GM10266 (cell line): Measurements from ENCODE around the gene CPSF2.

Experiments
- DNase-seq: peaks from one replicate; pipeline ENCODE4 v3.0.0; 2012; ENCODE audit errors: extremely low spot score
- TF ChIP-seq, protein P1 (sequence below): IDR thresholded peaks from 2 replicates; pipeline ENCODE4 v1.5.1; 2012; ENCODE audit warnings: mild to moderate bottlenecking, low read depth; ENCODE audit not compliant: control insufficient read depth, insufficient read depth; ENCODE audit errors: missing control alignments

Gene CPSF2

DNA sequence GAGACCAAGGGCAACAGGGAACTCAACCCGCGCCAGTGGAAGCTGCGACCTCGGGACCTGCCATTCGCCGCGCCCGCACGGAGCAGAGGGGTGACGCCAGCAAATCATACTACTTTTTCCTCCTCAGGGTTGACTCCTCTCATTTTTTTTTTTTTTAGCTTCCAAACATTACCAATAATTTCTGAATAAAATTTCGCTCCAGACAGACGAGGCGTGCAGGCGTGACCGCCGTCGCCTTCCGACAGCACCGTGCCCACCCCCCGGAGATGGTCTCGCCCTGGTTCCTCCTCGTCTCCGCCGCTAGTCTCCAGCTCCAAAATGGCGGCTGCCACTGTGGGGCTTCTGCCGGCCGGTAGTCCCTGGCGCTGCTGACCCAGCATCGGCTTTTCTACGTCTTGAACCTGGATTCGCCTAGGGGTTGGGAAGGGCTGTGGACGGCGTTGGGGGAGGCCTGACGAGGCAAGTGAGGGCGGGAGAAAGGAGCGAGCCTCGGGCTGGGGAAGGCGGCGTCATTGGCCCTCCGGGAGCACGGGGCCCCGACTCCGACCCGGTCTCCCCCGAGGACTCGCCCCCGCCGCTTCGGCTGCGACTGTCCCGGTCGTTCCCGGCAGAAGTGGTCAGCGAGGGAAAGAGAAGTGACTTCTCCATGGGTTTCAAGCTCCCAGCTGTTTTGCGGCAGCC is at the start of gene CPSF2, which contains the start of gene NDUFB1:
CPSF2 (plus strand) TSS at position 300 of the 681 bp plus-strand sequence. CDS start 9,016 bp downstream, outside the sequence.
NDUFB1 (minus strand) TSS at position 37 of the 681 bp plus-strand sequence. CDS start 4,069 bp downstream, outside the sequence.
- TF ChIP-seq, protein P1, sequence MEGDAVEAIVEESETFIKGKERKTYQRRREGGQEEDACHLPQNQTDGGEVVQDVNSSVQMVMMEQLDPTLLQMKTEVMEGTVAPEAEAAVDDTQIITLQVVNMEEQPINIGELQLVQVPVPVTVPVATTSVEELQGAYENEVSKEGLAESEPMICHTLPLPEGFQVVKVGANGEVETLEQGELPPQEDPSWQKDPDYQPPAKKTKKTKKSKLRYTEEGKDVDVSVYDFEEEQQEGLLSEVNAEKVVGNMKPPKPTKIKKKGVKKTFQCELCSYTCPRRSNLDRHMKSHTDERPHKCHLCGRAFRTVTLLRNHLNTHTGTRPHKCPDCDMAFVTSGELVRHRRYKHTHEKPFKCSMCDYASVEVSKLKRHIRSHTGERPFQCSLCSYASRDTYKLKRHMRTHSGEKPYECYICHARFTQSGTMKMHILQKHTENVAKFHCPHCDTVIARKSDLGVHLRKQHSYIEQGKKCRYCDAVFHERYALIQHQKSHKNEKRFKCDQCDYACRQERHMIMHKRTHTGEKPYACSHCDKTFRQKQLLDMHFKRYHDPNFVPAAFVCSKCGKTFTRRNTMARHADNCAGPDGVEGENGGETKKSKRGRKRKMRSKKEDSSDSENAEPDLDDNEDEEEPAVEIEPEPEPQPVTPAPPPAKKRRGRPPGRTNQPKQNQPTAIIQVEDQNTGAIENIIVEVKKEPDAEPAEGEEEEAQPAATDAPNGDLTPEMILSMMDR: no peak
- peak; percentile 85 for DNase-seq

- DNase-seq: no peak
- TF ChIP-seq, protein P1: no peak
Observed at GRCh38 chr14:92074555-92074954, 47.2 kb upstream of the CPSF2 start.

GRCh38 chr14:92088494-92088893 is 33.3 kb upstream of the CPSF2 start:
- DNase-seq: no peak
- TF ChIP-seq, protein P1: no peak

GRCh38 chr14:92093320-92093719 is 28.4 kb upstream of the CPSF2 start:
- no peak for DNase-seq
- TF ChIP-seq, protein P1: peak; percentile 33

DNA sequence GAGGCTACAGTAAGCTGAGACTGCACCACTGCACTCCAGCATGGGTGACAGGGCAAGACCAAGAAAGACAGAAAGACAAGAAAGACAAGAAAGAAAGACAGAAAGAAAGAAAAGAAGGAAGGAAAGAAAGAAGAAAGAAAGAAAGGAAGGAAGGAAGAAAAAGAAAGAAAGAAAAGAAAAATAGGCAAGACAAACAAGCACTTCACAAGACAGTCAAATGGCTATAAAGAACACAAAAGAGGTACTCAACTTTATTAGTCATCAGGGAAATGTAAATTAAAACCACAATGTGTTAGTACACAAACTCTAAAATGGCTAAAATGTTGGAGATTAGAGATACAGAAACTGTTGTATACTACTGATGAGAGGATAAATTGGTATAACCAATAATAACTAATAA is 22.0 kb upstream of the CPSF2 start:
- TF ChIP-seq, protein P1: no peak
- DNase-seq: no peak

- no peak for DNase-seq
- TF ChIP-seq, protein P1: no peak
Observed at GRCh38 chr14:92103363-92103989, 18.3 kb upstream of the CPSF2 start.
